HG03571 (cell line): Measurements from ENCODE around the gene POLG.
A peak's percentile ranks its signal among the peaks of the same experiment; 100 is the strongest.

Experiments
- ATAC-seq: cut with Tn5 transposase; IDR thresholded peaks from one replicate; pipeline ENCODE4 v1.9.1; 2021; ENCODE audit not compliant: unreplicated experiment

Gene POLG

GRCh38 chr15:89334510-89335297 is at the start of gene POLG:
Gene POLG, minus strand, starts transcription at chr15:89334824. Its CDS starts 1,070 bp downstream, at chr15:89333754.
- ATAC-seq = peak; percentile 81

- no peak for ATAC-seq
Observed at GRCh38 chr15:89384176-89384604, 49.6 kb upstream of the POLG start.

- ATAC-seq = no peak
Observed at GRCh38 chr15:89383365-89384175, 48.9 kb upstream of the POLG start.

- no peak for ATAC-seq
Observed at GRCh38 chr15:89381888-89382686, 47.5 kb upstream of the POLG start.

- ATAC-seq = no peak
Observed at GRCh38 chr15:89381331-89381730, 46.7 kb upstream of the POLG start.

- no peak for ATAC-seq
Observed at GRCh38 chr15:89379818-89380217, 45.2 kb upstream of the POLG start.

- ATAC-seq = no peak
Observed at GRCh38 chr15:89379251-89379695, 44.6 kb upstream of the POLG start.

- no peak for ATAC-seq
Observed at GRCh38 chr15:89378296-89379151, 43.9 kb upstream of the POLG start.

GRCh38 chr15:89377842-89378295 is 43.2 kb upstream of the POLG start:
- no peak for ATAC-seq

- no peak for ATAC-seq
Observed at GRCh38 chr15:89377024-89377841, 42.6 kb upstream of the POLG start.

GRCh38 chr15:89376388-89376787 is 41.8 kb upstream of the POLG start:
- ATAC-seq = no peak

- ATAC-seq = no peak
Observed at GRCh38 chr15:89375093-89376005, 40.7 kb upstream of the POLG start.

- ATAC-seq = no peak
Observed at GRCh38 chr15:89374086-89374981, 39.7 kb upstream of the POLG start.

- no peak for ATAC-seq
Observed at GRCh38 chr15:89372069-89372935, 37.7 kb upstream of the POLG start.

- ATAC-seq = no peak
Observed at GRCh38 chr15:89371228-89372044, 36.8 kb upstream of the POLG start.

GRCh38 chr15:89370978-89371227 is 36.3 kb upstream of the POLG start:
- no peak for ATAC-seq
